ENCODE data around the gene RYR3.
"Not testable (repeated sequence)": the region's sequence is repeated elsewhere in the genome, so short reads cannot be mapped to it uniquely, and the experiment has no call there.

RYR3 gene

GRCh38 chr15:33526532-33526931 lies 215.8 kb downstream of the RYR3 start:
- no peak for DNase-seq

DNA sequence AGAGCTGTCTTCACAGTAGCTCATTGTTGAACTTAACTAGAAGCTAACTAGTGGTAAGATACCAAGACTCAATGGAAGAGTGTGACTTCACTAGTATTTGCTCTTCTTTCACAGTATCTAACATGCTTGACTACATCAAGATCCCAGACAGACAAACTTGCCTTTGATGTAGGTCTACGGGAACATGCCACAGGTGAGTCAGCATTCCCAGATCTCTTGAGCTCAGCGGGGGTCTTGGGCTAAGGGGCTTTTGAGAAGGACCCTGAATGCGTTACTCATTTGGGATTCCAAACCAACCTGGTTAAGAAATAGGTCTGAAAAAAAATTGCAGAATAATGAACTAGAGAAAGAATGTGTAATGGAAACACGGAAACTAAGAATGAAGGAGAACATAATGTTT lies 222.4 kb downstream of the RYR3 start:
- no peak for DNase-seq

GRCh38 chr15:33534642-33535041 lies 223.9 kb downstream of the RYR3 start:
- DNase-seq, result no peak

DNA sequence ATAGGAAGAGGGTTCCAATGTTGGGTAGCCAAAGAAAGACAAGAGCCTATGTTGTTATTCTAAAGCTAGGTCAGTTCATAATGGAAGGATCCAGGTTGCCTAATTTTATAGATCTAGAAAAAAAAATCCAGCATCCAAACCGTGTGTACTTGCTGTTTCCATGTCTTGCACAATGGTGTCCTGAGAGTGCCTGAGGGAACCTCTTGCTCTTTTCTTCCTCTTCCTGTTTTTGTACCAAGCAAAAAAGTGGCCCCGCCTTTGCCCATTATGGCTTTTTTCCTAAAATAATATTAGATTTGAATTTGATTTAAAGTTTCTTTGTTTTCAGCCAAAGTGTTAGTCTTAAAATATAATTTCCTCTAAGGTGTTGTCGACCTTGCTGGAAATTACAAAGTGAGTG lies 224.4 kb downstream of the RYR3 start:
- DNase-seq, result no peak

DNA sequence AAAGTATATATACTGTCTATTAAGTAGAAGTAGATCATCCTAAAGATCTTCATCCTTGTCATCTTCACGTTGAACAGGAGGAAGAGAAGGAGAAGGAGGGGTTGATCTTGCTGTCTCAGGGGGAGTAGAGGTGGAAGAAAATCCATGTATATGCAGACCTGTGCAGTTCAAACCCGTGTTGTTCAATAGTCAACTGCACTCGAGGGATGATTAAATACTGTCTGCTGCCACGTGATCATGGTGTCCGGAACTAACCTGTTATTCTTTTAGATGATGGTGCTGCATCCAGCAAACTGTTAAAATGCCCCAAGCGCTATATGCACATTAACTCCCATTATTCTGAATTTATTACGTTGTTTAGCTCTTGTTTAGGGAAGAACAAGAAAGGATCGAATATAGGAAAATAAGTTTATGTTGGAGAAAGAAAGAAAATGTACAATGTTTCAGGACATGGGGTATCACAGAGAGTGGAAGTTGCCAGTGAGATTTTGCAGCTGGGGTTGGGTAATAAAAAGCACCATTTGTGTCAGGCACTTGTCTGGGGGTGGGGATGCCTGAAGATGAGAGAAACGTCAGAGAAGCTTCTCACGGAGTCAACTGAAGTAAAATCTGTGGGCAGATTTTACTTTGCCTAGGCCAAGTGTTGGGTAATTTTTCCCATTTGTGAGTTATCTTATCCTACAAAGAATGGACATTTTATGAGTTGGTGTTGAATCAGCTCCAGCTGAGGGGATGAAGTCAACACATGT lies 229.2 kb downstream of the RYR3 start:
- DNase-seq, result no peak

DNA sequence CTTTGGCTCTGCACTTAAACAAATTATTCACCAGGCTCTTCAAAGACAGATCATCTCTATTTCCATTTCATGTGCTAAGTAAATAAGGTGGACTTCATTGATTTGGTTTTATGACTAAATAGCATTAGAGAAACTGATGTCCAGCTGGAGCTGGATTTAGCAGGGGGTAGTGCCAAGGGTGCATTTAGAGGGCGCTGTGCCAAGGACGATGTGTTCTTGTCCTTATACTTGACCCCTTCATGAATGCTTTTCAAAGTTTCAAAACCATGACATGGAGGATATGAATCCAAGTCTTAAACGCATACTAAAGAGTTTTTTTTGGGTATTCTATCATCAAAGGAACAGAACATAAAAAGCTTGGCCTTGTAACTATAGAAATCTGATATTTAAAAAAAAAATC lies 233.2 kb downstream of the RYR3 start:
- DNase-seq, result no peak

- no peak for DNase-seq
These were observed 235.1 kb downstream of the RYR3 start for GRCh38 chr15:33545866-33546265.

- DNase-seq, result no peak
These were observed 237.1 kb downstream of the RYR3 start for GRCh38 chr15:33547876-33548275.

- no peak for DNase-seq
These were observed 241.1 kb downstream of the RYR3 start for GRCh38 chr15:33551860-33552259.

DNA sequence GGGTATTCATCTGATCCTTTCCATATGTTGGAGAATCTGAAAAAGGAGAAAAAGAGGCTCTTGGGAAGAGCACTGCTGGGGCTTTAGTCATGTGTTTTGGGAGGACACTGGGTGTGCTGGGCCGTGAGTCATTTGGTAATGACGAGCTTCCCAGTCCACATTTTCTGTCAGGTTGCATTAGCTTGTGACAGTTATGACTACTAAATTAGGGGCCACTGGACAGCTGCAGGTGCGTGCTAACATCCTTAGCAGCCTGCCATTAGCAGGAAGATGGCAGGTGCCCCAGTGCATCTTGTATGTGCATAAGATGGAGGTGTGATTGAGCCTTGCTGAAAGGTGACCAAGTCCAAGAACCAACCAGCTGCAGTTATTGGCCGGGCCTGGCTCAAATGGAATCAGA lies 242.4 kb downstream of the RYR3 start:
- DNase-seq, result no peak

DNA sequence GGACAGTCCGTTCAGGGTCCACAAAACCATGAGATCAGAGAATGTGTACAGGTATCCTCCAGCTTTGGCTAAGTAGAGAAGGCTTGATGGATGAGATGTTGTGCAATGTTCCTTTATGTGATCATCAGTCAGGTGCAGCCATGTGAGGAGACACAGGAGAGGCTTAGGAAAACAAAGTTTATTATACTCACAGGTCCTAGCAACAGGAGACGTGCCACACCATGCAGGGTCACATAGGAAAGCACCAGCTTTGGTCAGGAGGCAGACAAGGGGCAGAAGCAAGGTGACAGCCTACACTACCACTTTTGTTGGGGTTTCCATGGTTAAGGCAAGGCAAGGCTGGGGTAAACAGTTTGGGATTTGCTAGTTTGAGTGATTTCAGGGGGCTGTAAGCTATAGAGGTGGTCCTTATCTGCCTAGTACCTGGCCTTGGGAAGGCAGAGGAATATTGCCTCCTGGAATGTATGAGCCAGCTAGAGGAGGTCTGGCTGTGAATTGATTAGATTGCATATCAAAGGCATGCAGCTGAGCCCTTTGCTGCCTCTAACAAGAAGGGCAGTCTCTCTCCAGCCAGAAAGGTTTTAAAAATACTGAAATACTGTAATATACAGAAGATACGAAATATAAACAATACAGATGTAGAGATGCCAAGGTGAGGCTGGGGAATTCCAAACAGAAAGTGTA lies 248.6 kb downstream of the RYR3 start:
- DNase-seq, result no peak

- DNase-seq, result no peak
These were observed 250.6 kb downstream of the RYR3 start for GRCh38 chr15:33561407-33561806.

DNA sequence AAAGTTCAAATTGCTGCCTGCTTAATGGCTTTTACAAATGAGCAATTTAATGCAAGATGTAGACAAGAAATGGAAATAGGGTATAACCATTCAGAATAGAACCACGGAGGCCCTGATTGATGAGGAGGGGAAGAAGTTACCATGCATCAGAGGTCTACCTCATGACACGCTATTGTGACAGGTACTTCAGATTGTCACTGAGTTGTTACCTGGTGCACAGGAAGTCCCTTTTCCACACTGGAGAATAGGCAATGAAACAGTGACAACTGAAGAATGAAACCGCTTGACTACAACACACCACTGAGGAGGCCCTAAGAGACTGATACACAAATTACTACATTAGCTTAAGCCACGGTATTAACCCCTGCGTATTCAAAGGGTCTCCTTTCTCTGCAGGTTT lies 251.2 kb downstream of the RYR3 start:
- no peak for DNase-seq

DNA sequence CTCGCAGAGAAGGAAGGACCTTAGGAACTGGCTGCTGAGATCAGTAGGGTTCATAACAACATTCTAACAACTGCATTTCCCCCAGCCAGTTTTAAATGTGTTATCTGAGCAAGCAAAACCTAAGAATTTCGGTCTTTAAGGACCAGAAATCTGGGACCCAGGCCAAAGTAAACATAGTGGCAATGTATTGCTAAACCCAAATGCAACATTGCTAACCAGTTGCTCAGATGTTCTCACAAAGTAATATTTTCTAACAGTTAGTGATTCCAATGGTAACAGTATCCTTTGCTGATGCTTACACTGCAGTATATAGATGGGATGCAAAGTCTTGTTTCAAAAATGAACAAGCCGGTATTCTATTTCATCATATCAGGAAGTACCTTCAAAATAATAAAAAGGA lies 254.3 kb downstream of the RYR3 start:
- no peak for DNase-seq

DNA sequence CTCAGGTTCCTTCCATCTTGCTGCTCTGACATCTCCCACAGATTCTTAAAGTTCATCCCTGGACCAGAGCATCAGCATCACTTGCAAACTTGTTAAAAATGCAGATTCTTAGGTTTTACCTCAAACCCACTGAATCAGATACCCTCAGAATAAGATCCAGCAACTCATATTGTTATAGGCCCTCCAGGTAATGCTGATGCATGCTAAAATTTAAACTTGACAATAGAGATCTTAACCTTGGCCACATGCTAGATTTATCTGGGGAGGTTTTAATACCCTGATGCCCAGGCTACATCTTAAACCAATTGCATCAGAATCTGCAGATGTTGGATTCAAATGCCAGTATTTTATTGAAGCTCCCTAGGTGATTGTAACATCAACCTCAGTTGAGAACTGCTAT lies 256.9 kb downstream of the RYR3 start:
- DNase-seq, result no peak

- DNase-seq, result no peak
These were observed 258.3 kb downstream of the RYR3 start for GRCh38 chr15:33569036-33569435.

DNA sequence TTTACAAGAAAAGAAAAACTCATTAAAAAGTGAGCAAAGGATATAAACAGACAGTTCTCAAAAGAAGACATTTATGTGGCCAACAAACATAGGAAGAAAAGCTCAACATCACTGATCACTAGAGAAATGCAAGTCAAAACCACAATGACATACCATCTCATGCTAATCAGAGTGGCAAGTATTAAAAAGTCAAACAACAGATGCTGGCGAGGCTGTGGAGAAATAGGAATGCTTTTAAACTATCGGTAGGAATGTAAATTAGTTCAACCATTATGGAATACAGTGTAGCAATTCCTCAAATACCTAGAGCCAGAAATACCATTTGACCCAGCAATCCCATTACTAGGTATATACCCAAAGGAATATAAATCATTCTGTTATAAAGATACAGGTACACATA lies 267.1 kb downstream of the RYR3 start:
- DNase-seq, result not testable (repeated sequence)

DNA sequence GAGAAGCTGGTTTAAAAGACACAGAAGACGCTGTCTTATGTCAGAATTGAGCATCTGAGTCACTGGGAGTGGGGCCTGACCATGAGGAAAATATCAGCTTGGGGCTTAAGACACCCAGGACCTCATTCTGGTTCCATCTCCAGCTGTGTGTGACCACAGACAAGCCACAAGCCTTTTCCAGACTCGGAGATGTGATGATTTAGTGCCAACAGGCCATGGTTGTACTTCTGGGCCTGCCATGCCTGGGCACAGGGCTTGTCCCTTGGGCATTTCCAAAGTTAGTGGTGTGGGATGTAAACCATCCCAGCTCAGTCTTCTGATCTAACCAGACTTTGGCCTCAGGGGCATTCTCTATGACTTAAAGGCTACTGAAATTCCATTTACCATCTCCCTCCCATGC lies 269.8 kb downstream of the RYR3 start:
- no peak for DNase-seq

- no peak for DNase-seq
These were observed 270.3 kb downstream of the RYR3 start for GRCh38 chr15:33581032-33581431.

DNA sequence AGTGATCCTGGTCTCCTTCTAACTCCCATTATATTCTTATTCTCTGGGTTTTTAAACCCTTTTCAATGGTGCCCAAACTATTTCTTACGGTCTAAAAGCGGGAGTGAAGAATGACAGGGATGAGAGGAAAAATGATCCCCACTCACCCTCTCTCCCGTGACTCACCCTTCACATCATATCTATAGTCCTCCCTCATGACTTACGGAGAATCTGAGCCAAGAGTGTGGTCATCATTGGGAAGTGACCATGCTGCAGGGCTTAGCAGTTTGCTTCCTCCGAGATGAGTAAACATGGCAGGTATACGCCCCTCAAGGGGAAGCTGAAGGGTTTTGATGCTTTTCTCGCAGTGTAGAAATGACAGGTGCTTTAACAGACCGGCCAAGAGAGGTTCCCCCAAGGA lies 274.0 kb downstream of the RYR3 start:
- no peak for DNase-seq

DNA sequence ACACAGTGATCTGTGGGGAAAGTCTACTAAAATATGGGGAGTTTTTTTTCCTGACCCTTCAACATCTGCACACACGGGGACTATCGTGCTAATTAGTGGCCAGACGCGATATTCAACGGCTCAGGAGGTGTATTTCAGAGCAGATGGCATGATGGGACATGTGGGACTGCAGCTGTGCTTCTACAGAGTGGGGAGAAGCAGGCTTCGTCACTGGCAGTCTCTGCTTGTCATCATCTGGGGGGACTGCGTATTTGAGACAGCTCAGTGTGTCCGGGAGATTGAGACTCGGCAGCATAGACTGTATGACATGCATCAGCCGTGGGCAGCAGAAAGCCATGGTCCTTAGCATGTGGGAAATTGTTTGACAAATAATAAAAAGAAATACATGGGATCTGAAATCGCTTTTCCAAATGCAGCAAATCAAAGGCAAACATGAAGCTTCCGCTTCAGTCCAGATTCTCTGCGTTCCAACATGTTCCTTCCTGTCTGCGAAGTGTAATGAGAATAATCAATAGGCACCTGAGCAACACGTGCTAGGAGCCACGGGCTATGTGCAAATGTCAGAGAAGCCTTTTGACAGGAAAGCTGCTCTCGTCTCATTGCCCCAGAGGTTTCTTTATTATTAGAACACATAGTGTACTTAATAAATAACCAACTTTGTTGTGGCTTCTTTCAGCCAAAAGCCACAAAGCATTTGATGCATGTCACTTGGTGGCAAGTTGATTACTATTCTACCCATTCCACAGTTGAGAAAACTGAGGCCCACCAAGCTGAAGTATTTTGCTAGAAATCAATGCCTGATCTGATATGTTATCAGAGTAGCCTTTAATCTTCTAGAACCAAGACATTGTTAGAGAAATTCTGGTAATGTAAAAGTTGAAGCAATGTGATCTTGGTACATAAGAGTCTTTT lies 276.3 kb downstream of the RYR3 start:
- DNase-seq, result no peak

GRCh38 chr15:33587773-33588172 lies 277.0 kb downstream of the RYR3 start:
- no peak for DNase-seq

DNA sequence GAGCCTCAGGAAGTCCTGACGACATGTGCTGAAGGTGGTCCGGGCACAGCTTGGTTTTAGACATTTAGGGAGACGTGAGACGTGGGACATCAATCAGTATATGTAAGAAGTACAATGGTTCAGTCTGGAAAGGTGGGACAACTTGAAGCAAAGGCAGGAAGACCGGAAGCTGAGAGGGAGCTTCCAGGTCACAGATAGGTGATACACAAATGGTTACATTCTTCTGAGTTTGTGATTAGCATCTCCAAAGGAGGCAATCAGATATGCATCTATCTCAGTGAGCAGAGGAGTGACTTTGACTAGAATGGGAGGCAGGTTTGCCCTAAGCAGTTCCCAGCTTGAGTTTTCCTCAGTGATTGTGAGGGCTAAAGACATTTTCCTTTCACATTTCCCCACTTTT lies 282.1 kb downstream of the RYR3 start:
- DNase-seq, result no peak

- DNase-seq, result not testable (repeated sequence)
These were observed 287.6 kb downstream of the RYR3 start for GRCh38 chr15:33598382-33598781.

All from activated CD4-positive, CD25-positive, alpha-beta regulatory T cell treated with anti-CD3 and anti-CD28 coated beads, Interleukin-2, amount 50 U/mL, for 72 hours (primary cell).